HG03066 (cell line): ENCODE measurements around the gene CDK18.

Experiments used
- ATAC-seq: cut with Tn5 transposase; IDR thresholded peaks from one replicate; pipeline ENCODE4 v1.9.1; 2021; ENCODE audit warnings: low read depth; ENCODE audit not compliant: unreplicated experiment

CDK18 gene

GRCh38 chr1:205582046-205582445, 77.6 kb downstream of the CDK18 start:
- no peak for ATAC-seq
